GM23248 (cell line): ENCODE results near the gene DGKQ.

Source experiments
- EZH2 ChIP-seq: fragments of 200-600 bp; sonication (generic); IDR thresholded peaks from 2 replicates; pipeline ENCODE4 v1.6.1; 2018; ENCODE audit warnings: antibody characterized with exemption, mild to moderate bottlenecking; ENCODE audit not compliant: insufficient read depth, poor library complexity, severe bottlenecking
- EZH2phosphoT487 ChIP-seq: fragments of 200-600 bp; sonication (generic); IDR thresholded peaks from 2 replicates; pipeline ENCODE4 v1.6.1; 2018; ENCODE audit warnings: antibody characterized with exemption, moderate library complexity, mild to moderate bottlenecking, low read depth; ENCODE audit not compliant: insufficient read depth

DNA sequence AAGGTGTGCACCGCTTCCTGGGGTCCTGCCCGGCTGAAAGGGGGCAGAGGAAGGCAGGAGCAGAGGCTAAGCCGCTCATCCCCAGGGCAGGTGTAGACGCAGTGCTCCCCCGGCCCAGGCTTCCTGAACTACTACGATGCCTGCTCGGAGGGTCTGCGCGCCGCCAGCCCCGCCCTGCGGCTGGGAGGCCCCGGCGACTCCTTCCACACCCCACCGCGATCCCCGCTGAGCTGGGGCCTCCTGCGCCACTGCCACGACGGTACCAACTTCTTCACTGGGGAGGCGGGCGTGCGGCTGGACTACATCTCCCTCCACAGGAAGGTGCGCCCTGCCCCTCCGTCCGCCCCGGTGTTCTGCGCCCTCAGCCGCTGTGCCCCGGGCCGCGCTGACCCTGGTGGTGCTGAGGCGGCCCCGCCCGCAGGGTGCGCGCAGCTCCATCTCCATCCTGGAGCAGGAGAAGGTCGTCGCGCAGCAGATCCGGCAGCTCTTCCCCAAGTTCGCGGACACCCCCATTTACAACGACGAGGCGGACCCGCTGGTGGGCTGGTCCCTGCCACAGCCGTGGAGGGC, 28.3 kb upstream of the DGKQ start:
- no peak for TF ChIP-seq EZH2
- no peak for TF ChIP-seq EZH2phosphoT487
